AG08395 (cell line): ENCODE results near the gene CDR2.
A peak's percentile ranks its signal among the peaks of the same experiment; 100 is the strongest.
"Not testable (repeated sequence)": the region's sequence is repeated elsewhere in the genome, so short reads cannot be mapped to it uniquely, and the experiment has no call there.

ENCODE experiments used
- DNase-seq: peaks from one replicate; pipeline ENCODE4 v3.0.0; 2012; ENCODE audit warnings: mixed read lengths, low spot score

CDR2 gene

DNA sequence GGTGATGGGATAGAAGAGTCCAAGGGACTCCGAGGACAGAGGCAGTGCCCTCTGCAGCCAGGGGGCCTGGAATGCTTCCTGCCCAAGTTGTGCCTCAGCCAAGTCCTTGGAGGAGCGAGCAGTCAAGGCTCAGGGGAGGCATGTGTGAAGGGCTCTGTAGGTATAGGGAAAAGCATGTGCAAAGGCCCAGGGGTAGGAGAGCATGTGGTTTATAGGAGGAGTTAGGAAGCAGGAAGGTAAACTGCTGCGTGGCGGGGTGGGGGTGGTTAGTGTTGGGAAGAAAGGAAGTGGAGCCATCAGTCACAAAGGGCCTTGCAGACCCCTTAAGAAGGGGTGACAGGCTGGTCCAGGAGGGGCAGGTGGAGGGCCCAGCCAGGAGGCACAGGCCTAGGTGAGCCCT is 70.0 kb downstream of the CDR2 start:
- DNase-seq, result no peak

DNA sequence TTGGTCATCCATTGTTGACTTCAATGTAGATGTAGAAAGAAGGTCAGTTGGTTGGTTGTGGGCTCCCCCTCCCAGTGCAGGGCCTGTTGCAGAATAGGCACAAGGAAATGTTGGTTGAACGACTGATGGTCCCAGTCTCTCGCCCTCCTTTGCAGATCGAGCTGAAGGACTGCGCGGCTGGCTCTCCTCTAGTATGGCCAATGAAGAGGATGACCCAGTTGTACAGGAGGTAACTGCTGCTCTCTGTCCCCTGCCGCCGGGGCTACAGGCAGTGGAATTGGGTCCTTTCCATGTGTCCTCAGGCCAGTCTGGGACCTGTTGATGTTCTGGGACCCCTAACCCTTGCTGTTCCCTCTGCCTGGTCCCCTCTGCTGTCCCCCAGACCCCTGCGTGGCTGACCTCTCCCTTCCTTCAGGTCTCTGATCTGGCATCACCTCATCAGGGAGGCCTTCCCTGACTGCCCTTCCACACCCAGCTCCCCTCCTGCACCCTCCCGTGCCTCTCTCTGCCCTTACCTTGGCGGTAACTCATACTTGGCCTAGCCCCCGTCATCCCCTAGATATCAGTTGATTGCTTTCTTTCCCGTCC is 71.5 kb downstream of the CDR2 start:
- no peak for DNase-seq

- DNase-seq, result not testable (repeated sequence)
These were observed 73.0 kb downstream of the CDR2 start for GRCh38 chr16:22301423-22301822.

DNA sequence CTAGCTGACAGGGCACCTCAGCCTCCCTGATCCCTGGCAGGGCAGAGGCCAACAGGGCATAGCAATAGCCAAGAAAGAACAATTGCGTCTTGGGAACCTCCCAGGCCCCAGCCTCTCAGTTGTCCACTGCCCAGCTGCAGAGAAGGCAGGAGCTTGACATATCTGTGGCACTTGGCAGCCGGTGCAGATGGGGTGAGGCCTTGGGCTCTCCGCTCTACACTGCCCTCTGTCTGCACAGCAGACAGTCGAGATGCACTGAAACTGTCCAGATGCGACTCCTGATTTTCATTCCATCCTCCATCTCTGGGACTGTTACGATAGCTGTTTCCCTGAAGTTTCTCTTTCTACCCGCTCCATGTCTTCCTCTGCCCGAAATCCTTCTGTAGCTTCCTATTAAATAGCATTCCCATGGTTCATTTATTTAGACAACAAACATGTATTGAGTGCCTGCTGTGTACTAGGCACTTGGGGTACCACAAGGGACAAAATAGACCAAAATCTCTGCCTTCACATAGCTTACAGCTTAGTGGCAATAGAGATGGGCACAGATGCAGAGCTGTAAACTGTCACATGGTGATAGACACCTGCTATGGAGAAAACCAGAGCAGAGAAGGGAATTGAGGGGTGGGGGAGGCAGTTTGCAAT is 73.9 kb downstream of the CDR2 start:
- DNase-seq, result peak; percentile 80

GRCh38 chr16:22299036-22299435 is 75.4 kb downstream of the CDR2 start:
- DNase-seq, result no peak

DNA sequence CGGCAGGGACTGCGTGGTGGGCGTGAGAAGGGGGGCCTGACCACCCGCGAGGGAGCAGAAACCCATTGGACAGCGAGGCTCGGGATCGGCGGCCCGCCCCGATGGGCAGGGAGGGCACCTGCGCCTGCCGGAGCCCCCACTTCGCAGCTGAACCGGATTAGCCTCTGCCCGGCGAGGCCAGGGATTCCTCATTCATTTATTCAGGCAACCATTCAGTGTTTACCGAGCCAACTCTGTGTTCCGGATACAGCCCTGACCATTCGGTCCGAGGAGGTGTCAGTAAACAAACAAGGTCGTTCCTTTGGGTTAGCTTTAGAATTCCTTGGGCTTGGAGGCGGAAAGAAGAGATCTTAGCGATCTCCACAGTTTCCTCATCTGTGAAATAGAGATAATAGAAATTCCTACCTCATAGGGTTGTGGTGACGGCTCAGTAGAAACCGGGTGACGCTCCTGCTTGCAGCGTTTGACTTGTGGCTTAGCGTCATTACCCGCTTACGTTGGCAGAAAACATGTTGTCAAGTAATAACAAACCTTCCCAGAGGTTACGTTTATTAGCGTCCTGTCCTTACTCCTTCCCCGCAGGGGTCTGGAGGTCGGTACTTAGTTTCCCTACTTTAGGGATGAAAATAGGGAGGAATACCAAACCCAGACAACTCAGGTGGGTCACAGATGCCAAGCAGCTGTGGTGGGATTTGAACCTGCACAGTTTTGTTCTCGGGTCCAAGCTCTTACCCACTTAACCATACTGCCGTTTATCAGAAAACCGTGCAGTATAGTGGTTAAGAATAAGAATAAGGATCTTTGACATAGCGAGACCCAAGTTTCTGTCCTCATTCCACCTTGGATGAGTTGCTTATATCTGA is 76.3 kb downstream of the CDR2 start:
- DNase-seq, result peak; percentile 89

GRCh38 chr16:22297114-22297870 is 77.1 kb downstream of the CDR2 start, which contains the start of gene POLR3E:
POLR3E (plus strand) TSS chr16:22297409; CDS start chr16:22302969, 5,560 bp downstream.
- DNase-seq, result peak; percentile 98

DNA sequence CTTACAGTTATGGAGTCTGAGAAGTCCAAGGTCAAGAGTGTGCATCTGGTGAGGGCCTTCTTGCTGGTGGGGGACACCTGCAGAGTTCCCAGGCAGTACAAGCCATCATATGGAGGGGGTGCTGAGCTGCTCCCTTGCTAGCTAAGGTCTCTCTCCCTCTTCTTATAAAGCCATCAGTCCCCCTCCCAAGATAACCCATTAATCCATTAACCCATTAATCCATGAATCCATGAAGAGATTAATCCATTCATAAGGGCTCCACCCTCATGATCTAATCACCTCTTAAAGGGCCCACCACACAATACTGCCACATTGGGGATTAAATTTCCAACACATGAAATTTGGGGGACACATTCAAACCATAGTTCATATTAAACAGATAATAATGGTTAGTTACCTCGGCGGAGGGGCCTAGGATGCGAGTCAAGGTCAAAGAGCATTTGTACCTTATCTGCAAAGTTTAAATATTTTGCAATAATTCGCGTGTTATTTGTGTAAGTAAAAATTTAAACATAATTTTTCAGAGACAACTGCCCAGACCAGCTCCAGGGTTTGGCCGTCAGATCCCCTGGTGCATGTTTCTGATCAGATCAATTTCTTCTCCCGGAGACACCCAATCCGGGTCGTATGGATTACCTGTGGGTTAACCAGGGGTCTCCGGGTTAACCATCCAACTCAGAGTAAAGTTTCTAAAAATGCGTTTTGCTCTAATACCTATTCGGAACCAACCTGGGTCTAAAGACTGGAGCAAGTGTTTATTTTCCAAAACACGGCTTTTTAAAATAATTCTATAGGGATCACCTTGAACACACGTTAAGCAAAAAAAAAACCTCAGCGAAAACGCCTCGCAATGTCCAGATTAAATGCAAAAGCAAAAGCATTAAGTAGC is 78.0 kb downstream of the CDR2 start:
- DNase-seq, result no peak
